ENCODE results near the gene ITIH3.

ITIH3 gene

DNA sequence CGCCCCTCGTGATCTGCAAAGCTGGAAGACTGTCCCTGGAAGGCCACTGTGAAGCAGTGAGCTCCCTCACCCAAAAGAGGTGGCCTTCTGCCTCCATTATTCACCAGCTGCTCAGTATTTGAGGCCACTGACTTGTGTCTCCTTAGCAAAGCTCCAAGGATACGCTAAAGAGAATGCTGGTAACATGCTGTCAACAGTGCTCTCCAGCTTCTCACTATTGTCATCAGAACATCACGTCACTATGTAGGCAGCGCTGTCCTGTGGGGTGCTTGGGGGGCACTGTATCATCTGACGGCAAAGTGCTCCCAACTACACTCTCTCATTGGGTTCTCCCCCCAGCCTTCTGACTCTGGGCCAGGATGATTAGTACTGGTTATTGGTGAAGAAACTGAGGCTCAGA, 21.6 kb downstream of the ITIH3 start (continued):
- TF ChIP-seq, protein P1, sequence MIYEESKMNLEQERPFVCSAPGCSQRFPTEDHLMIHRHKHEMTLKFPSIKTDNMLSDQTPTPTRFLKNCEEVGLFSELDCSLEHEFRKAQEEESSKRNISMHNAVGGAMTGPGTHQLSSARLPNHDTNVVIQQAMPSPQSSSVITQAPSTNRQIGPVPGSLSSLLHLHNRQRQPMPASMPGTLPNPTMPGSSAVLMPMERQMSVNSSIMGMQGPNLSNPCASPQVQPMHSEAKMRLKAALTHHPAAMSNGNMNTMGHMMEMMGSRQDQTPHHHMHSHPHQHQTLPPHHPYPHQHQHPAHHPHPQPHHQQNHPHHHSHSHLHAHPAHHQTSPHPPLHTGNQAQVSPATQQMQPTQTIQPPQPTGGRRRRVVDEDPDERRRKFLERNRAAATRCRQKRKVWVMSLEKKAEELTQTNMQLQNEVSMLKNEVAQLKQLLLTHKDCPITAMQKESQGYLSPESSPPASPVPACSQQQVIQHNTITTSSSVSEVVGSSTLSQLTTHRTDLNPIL (CRISPR knock-in tag; IDR thresholded peaks at IDR 0.05; ENCODE audit: low read depth): no peak
- TF ChIP-seq ZC3H10 (CRISPR knock-in tag; IDR thresholded peaks at IDR 0.05) (no peak), ESRRG (CRISPR knock-in tag; IDR thresholded peaks at IDR 0.05) (no peak), ZFP3 (CRISPR knock-in tag; IDR thresholded peaks at IDR 0.05) (no peak)
- TF ChIP-seq, protein P2, sequence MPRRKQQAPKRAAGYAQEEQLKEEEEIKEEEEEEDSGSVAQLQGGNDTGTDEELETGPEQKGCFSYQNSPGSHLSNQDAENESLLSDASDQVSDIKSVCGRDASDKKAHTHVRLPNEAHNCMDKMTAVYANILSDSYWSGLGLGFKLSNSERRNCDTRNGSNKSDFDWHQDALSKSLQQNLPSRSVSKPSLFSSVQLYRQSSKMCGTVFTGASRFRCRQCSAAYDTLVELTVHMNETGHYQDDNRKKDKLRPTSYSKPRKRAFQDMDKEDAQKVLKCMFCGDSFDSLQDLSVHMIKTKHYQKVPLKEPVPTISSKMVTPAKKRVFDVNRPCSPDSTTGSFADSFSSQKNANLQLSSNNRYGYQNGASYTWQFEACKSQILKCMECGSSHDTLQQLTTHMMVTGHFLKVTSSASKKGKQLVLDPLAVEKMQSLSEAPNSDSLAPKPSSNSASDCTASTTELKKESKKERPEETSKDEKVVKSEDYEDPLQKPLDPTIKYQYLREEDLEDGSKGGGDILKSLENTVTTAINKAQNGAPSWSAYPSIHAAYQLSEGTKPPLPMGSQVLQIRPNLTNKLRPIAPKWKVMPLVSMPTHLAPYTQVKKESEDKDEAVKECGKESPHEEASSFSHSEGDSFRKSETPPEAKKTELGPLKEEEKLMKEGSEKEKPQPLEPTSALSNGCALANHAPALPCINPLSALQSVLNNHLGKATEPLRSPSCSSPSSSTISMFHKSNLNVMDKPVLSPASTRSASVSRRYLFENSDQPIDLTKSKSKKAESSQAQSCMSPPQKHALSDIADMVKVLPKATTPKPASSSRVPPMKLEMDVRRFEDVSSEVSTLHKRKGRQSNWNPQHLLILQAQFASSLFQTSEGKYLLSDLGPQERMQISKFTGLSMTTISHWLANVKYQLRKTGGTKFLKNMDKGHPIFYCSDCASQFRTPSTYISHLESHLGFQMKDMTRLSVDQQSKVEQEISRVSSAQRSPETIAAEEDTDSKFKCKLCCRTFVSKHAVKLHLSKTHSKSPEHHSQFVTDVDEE (CRISPR knock-in tag; IDR thresholded peaks at IDR 0.05): no peak

DNA sequence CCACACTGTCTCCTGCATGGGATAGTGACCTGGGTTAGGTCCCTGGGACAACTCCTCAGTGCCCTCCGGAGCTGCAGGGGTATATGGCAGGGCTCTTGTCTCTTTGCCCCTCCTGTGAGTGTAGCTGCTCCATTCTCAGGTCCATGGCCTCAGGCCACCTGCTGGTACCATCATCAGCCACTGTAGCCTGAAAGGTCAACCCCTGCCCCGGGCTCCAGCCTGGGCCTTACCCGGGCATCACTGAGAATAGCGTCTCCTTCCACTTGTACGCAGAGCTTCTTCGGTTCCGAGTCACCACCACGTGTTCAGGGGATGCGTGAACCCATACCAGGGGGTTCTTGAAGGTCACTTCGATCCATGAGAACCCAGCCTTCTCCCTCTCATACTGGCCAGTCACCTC, 22.1 kb downstream of the ITIH3 start:
- TF ChIP-seq ZC3H10 (CRISPR knock-in tag; IDR thresholded peaks at IDR 0.05) (no peak), CSDC2 (CRISPR knock-in tag; IDR thresholded peaks at IDR 0.05) (no peak), RARB (CRISPR knock-in tag; IDR thresholded peaks at IDR 0.05) (no peak), BACH2 (CRISPR knock-in tag; IDR thresholded peaks at IDR 0.05; ENCODE audit: borderline replicate concordance) (no peak), OSR1 (CRISPR knock-in tag; IDR thresholded peaks at IDR 0.05) (no peak), ESRRG (CRISPR knock-in tag; IDR thresholded peaks at IDR 0.05) (no peak), ZNF8 (CRISPR knock-in tag; IDR thresholded peaks at IDR 0.05) (no peak), PPARA (CRISPR knock-in tag; IDR thresholded peaks at IDR 0.05; ENCODE audit: borderline replicate concordance) (no peak), ISL1 (CRISPR knock-in tag; IDR thresholded peaks at IDR 0.05) (no peak), SNAI2 (CRISPR knock-in tag; IDR thresholded peaks at IDR 0.05) (no peak)
- TF ChIP-seq, protein P1 (CRISPR knock-in tag; IDR thresholded peaks at IDR 0.05; ENCODE audit: low read depth): no peak
- TF ChIP-seq, protein P3, sequence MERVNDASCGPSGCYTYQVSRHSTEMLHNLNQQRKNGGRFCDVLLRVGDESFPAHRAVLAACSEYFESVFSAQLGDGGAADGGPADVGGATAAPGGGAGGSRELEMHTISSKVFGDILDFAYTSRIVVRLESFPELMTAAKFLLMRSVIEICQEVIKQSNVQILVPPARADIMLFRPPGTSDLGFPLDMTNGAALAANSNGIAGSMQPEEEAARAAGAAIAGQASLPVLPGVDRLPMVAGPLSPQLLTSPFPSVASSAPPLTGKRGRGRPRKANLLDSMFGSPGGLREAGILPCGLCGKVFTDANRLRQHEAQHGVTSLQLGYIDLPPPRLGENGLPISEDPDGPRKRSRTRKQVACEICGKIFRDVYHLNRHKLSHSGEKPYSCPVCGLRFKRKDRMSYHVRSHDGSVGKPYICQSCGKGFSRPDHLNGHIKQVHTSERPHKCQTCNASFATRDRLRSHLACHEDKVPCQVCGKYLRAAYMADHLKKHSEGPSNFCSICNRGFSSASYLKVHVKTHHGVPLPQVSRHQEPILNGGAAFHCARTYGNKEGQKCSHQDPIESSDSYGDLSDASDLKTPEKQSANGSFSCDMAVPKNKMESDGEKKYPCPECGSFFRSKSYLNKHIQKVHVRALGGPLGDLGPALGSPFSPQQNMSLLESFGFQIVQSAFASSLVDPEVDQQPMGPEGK (CRISPR knock-in tag; IDR thresholded peaks at IDR 0.05; ENCODE audit: borderline replicate concordance): no peak
- ATAC-seq: no peak

DNA sequence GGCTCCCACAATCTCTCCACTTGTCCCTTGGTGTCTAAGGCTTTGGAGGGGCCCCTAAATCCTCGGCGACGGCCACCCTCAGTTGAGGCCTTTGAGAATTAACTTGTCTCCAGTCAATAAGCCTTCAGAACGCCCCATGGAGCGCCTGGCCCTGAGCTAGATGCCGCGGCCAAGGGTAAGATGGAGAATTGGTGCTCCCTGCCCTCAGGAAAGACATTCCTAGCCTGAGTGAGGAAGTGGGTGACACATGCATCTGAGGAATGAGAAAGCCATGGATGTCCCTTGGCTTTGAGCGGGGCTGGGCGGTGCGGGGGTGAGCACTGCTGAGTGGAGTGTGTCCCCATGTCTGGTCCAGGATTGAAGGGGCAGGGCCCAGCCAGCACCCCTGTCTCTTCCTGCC, 22.6 kb downstream of the ITIH3 start:
- TF ChIP-seq ZNF70 (CRISPR knock-in tag; IDR thresholded peaks at IDR 0.05) (no peak), CSDC2 (CRISPR knock-in tag; IDR thresholded peaks at IDR 0.05) (no peak), BACH2 (CRISPR knock-in tag; IDR thresholded peaks at IDR 0.05; ENCODE audit: borderline replicate concordance) (no peak), RARB (CRISPR knock-in tag; IDR thresholded peaks at IDR 0.05) (no peak)
- TF ChIP-seq, protein P4, sequence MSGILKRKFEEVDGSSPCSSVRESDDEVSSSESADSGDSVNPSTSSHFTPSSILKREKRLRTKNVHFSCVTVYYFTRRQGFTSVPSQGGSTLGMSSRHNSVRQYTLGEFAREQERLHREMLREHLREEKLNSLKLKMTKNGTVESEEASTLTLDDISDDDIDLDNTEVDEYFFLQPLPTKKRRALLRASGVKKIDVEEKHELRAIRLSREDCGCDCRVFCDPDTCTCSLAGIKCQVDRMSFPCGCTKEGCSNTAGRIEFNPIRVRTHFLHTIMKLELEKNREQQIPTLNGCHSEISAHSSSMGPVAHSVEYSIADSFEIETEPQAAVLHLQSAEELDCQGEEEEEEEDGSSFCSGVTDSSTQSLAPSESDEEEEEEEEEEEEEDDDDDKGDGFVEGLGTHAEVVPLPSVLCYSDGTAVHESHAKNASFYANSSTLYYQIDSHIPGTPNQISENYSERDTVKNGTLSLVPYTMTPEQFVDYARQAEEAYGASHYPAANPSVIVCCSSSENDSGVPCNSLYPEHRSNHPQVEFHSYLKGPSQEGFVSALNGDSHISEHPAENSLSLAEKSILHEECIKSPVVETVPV (CRISPR knock-in tag; IDR thresholded peaks at IDR 0.05): no peak

DNA sequence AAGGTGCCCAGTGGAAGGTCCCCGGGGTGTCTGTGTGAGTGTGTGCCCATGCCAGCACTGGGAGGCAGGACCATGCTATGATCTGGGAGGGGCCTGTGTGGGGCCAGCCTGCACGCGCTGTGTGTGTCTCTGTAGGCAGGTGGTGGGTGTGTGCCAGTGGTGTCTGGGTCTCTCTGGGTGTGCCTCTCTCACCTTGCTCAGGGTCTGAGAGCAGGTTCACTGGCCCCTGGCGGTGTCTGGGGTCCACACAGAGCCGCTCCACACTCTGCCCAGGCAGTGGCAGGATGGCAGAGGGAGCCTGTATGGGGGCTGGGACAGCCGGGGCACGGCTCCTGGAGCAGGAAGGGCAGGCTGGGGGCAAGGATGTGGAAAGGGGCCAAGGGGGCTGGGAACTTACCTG, 23.3 kb downstream of the ITIH3 start:
- no peak for TF ChIP-seq ESRRG (CRISPR knock-in tag; IDR thresholded peaks at IDR 0.05)
- TF ChIP-seq TCF4 (CRISPR knock-in tag; IDR thresholded peaks at IDR 0.05; ENCODE audit: borderline replicate concordance): no peak
- TF ChIP-seq OSR1 (CRISPR knock-in tag; IDR thresholded peaks at IDR 0.05): no peak
- TF ChIP-seq ZC3H10 (CRISPR knock-in tag; IDR thresholded peaks at IDR 0.05): no peak
- ATAC-seq: no peak

More for the DNA sequence above, 22.6 kb downstream of the ITIH3 start:
- no peak for ATAC-seq

DNA sequence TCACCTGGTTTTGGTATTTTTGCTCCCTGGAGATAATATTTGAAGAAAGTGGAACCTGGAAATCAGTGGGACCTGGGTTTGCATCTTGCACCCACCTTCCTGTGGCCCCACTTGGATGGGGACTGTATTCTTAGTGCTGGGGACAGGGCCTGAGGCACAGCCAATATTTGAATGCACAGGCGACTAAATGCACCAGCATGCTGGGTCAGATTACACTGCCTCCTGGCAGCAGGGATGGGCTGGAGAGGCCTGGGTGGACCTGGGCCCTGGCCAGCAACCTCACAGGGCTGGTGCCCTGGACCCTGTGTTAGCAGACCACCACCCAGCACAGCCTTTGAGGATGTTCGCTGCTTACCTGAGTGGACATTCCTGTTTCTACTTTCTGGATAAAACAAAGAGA, 25.3 kb downstream of the ITIH3 start:
- peak; percentile 41; the same call in 2 of the 3 replicates for ATAC-seq
- no peak for TF ChIP-seq ZNF70 (CRISPR knock-in tag; IDR thresholded peaks at IDR 0.05)
- no peak for TF ChIP-seq ZFP30 (CRISPR knock-in tag; IDR thresholded peaks at IDR 0.05)
- no peak for TF ChIP-seq BACH2 (CRISPR knock-in tag; IDR thresholded peaks at IDR 0.05; ENCODE audit: borderline replicate concordance)
- TF ChIP-seq ZFP3 (CRISPR knock-in tag; IDR thresholded peaks at IDR 0.05): no peak
- TF ChIP-seq OSR1 (CRISPR knock-in tag; IDR thresholded peaks at IDR 0.05): no peak
- TF ChIP-seq, protein P4 (CRISPR knock-in tag; IDR thresholded peaks at IDR 0.05): no peak

All from SK-N-SH treated with all-trans-retinoic acid at 6 μM for 48 hours (cell line).